ENCODE data around the gene BRSK2.

BRSK2 gene

DNA sequence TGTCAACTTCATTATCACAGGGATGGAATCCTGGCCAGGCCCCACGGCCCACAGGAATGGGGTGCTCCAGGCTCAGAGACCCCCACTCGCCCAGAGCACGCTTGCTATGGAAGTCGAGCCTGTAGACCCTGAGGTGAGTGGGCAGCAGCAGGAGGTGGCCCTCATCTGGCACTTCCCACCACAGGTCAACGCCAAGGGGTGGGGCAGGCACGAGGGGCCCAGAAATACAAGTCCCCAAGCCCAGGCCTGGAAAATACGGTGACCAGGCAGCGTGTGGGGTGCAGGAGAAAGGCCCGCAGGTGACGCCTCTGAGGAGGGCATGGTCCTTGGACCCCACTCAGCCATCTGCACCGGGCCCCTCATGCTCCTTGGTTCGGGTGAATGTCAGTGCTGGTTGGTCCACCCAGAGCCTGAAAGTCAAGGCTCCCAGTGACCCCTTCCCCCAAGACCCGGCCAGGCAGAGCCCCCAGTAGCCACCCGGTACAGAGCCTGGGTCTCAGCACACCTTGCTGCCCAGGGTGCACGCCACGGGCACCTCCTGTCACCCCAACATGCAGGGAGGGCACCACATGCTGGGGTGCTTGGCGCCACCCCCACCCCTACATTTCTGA, 94.4 kb downstream of the BRSK2 start:
- no peak for DNase-seq (ENCODE audit: low read depth)

DNA sequence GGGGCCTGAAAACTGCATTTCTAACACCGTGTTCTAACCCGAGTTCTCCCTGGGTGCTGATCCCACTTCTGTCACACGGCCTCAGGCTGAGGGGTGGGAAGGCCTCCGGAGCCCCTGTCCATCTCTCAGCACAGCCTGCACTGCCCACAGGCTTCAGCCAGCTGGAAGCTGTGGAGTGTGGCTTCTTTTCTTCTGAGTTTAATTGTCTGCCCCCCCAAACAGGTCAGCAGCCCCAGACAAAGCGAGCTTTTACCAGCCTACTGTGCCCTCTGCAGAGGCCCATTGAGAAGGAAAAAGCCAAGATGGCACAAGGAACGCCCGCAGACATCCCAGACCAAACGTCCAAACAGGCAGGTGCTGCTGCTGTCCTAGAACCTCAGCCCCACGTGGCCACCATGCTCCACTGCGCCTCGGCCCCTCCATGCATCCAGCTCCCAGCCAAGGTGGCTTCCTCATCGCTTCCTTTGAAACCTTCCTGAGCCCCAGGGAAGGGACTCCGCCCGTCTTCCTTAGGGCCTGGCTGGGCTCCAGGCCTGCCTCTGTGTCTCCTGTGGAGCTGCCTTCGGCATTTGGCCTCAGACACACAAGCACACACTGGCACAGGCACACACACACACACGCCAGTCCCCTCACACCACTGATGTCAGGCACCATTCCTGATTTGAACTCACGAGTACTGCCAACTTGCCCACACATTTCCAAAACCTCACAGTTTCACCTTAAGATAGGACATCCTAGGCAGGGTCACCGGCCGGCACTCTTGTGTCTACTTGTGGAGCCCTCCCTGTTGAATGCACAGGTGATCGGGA, 95.2 kb downstream of the BRSK2 start:
- no peak for DNase-seq (ENCODE audit: low read depth)

DNA sequence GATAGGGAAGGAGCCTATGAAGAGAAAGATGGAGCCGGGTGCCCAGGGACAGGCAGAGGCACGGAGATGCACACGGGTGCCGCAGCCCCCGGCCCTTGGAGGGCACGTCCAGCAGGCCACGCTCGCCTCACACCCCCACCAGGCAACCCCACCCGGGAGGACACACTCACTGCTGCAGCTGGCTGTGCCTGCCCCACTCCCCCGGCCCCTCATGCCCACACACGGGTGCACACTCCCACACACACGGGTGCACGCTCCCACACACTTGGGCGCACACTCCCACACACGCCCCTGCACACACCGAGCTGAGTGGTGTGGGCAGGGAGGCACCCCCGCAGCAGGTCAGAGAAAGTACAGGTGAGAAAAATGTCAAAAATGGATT, 95.8 kb downstream of the BRSK2 start:
- DNase-seq (ENCODE audit: low read depth), result no peak

DNA sequence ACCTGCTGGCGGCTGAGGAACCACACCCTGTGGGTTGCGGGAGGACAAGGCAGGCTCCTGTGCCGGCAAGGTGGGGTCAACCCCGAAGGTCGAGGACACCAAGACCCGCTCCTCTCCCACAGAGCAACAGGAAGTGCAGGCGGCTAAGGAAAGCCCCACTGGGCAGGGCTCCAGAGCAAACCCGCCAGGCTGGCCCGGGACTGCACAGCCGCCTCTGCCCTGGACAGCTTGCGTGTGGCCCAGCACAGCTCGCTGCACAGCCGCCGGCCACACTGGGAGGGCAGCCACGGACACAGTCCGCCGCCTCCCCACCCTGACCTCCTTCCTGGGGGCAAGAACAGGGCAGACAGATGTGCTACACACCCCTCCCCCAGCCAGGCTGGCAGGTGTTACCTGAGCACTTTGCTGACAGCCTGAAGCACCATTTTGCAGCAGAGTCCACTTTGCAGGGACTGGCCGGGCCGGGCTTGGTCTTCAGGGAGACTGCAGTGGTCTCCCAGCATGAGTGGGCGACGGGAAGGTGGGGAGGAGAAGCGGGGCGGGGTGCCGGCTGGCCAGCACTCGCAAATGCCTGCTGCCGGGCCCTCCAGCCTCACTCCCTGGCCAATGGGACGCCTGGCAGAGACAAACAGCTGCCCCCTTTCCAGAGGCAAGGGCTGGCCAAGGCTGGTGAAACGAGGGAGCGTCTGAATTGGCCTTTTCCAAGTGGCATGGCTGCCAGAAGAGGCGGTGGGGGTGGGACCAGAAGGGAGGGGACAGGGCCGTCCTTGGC, 96.5 kb downstream of the BRSK2 start, which contains the start of gene MOB2:
TSS of gene MOB2 (minus strand) at position 726 of the 772 bp plus-strand sequence. CDS start at position 503, 223 bp downstream.
- no peak for DNase-seq (ENCODE audit: low read depth)

DNA sequence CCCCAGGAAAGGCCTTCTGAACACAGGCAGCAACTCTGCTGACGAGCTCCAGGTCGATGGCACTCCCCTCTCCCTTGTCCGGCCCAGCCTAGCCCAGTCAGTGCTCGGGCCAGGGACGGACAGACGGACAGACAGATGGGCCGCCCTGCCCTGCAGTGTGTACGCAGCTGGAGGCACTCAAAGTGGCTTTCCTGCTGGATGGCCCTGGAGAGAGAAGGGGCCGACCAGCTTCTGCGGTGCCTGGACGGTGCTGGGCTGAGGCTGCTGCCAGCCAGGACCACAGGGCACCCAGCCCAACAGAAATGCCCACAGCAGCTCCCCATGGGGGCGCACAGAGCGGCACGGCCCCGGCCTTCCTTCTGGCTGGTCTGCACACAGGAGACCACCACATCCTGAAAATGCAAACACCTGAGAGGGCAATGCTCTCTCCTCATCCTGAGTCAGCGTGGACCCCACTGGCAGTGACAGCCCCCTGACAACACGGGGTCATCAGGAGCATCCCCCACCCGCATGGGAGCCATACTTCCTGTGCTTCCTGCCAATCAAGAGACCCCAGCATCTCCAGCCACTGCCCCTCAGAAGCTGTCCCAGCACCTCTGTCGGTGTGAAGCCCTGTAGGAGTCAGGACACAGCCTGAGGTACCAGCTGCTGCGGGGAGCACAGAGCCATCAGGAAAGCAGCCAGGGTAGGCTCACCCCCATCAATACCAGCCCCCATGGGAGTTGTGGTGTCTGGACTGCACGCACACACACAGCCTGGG, 97.5 kb downstream of the BRSK2 start:
- DNase-seq (ENCODE audit: low read depth), result no peak

- no peak for DNase-seq (ENCODE audit: low read depth)
Measured at GRCh38 chr11:1487851-1488574, 98.3 kb downstream of the BRSK2 start.

GRCh38 chr11:1488575-1489180, 98.9 kb downstream of the BRSK2 start:
- no peak for DNase-seq (ENCODE audit: low read depth)

DNA sequence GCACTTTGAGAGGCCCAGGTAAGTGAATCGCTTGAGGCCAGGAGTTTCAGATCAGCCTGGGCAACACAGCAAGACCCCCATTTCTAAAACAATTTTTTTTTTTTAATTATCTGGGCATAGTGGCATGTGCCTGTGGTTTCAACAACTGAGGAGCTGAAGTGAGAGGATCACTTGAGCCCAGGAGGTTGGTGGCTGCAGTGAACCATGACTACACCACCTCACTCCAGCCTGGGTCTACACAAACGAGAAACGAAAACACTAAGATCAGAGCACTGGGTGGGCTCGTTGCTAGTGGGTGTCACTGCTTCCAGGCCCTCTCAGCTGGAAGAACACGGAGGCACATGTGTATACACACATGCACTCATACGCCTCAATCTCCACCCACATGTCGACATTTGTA, 100.9 kb downstream of the BRSK2 start:
- DNase-seq (ENCODE audit: low read depth), result no peak

DNA sequence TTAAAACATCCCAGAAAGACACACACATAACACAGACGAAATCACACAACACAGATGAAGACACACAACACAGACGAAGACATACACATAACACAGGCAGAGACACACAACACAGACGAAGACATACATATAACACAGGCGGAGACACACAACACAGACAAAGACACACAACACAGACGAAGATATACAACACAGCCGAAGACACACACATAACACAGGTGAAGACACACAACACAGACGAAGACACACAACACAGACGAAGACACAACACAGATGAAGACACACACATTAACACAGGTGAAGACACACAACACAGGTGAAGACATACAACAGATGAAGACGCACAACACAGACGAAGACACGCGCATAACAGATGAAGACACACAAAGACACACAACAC, 101.6 kb downstream of the BRSK2 start:
- DNase-seq (ENCODE audit: low read depth), result no peak

GRCh38 chr11:1493650-1494244, 104.0 kb downstream of the BRSK2 start:
- no peak for DNase-seq (ENCODE audit: low read depth)

GRCh38 chr11:1494650-1495049, 104.9 kb downstream of the BRSK2 start:
- no peak for DNase-seq (ENCODE audit: low read depth)

DNA sequence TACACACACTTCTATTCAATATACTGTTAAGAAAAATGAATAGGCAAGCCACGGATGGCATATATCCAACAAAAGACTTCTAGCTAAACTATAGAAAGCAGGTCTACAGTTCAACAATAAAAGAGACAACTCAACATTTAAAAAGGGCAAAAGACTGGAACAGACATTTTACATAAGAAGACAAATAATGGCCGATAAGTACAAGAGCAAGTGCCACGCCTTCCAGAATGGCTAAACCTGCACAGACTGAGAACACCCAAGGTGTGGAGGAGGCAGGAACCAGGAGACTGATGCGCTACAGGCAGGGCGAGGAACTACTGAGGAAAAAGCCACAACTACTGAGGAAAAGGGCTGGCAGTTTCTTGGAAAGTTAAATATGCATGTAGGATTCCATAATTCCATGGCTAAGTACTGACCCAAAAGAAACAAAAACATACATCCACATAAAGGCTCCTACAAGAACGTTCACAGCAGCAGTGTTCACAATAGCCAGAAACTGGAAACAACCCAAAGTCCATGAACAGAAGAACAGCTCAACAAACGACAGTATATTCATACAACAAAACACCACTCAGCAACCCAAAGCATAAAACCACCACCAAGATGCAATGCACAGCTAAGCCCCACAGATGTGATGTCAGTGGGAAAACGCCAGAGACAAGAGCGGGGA, 106.5 kb downstream of the BRSK2 start:
- DNase-seq (ENCODE audit: low read depth), result no peak

DNA sequence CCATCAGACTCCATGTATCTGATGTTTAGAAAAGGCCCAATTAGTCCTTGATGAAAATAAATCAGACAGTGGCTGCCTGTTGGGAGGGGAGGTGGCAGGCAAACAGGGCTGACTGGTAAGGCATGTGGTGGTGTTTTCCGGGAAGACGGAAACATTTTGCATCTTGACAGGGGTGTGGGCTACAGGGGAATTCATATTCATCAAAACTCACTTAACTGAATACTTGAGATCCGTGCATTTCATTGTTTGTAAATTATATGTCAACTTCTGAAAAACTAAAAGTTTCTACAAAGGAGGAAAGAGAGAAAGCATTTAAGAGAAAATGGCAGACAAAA, 107.0 kb downstream of the BRSK2 start:
- DNase-seq (ENCODE audit: low read depth), result no peak

DNA sequence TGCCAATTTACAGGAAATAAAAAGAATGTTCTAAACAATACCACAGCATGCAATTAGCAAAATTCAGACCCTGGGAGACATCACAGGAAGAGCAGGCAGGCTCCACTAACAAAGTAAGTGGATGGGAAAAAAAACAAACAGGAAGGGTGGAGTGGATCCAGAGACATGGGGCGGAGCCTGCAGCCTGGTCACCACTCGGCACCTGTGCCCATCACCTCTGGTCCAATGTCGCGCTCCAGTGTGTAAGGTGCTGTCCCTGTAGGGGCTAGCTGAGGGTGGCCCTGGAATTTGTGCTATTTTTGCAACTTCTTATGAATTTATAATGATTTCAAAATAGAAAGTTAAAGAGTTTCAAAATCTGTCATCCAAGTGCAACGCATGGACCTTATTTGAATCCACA, 107.9 kb downstream of the BRSK2 start:
- no peak for DNase-seq (ENCODE audit: low read depth)

DNA sequence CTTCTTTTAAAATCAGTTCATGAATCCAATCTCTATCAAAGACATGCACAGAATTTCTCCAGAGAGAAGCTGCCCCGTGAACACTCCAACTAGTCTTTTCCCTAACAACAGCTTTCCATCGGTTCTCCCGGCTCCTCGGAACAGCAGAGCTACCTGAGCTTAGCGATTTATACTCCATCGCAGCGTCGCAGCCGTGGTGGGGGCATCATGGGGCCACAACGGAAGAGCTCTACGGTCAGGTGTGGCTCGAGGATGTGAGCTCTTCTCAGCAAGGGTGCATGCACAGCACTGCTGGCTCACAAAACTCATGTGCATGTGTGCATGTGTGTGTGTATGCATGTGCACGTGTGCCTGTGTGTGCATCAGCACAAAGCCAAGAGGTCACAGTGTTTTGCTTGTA, 108.5 kb downstream of the BRSK2 start:
- no peak for DNase-seq (ENCODE audit: low read depth)

DNA sequence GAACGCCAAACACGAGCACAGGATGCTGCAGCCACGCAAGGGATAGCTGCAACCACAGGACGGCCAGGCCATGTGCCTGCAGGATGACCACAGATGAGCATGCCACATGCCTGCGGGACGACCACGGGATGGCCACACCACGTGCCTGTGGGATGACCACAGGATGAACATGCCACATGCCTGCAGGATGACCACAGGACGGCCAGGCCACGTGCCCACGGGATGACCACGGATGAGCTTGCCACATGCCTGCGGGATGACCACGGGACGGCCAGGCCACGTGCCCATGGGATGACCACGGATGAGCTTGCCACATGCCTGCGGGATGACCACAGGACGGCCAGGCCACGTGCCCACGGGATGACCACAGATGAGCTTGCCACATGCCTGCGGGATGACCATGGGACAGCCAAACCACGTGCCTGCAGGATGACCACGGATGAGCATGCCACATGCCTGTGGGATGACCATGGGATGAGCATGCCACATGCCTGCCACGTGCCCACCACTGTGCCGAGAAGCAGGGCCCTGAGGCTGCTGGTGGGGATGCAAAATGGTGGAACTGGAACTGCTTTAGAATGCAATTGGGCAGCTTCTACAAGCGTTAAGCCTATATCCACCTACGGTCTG, 109.6 kb downstream of the BRSK2 start:
- no peak for DNase-seq (ENCODE audit: low read depth)

GRCh38 chr11:1499899-1500298, 110.2 kb downstream of the BRSK2 start:
- DNase-seq (ENCODE audit: low read depth), result no peak

DNA sequence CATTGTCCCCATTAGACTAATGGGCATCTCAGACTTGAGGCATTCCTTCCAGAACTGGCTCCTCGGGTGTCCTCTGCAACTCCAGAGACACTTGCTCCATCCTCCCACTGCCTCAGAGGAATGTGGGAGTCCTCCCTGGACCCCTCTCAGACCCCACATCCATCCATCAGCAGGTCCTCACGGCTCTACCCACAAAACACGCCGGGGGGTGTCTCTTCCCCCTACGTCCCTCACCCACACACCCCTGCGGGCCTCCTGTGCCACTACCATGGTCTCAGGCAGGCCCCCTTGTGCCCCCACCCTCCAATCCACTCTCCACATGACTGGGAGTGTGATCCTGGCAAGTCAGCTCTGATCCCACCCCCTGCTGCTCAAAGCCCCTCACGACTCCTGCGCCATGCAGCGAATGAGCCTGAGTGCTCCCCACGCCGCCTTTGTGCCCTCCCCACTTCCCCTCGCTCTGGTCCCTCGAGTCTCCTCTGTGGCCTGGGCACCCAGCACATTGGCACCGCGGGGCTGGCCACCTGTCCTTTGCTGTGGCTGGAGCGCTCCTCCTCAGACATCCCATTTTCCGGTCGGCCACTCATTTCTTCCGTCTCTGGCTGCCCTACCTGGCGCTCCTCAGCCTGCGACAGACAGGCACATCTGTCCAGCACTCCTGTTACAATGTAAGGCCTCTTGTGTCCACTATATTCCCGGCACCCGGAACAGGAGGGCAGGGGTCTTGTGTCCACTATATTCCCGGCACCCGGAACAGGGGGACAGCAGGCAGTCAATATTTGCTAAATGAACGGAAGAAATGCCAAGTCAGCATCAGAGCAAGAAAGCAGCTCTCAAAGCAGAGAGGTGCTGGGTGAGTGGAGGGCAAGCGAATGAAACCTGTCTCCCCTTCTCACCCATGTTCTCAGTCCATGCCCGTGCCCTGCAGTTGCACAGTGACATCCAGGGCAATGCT, 111.0 kb downstream of the BRSK2 start:
- DNase-seq (ENCODE audit: low read depth), result no peak

Measured in stimulated activated CD8-positive, alpha-beta memory T cell treated with anti-CD3 and anti-CD28 coated beads, Interleukin-12 subunit alpha, Interleukin-12 subunit beta, amount 100 ng/mL, for 4 hours (primary cell).